ENCODE results near the gene EFCAB6. TPM values are rescaled to one million over a fixed set of nuclear protein-coding genes. Genes with fewer than 3 reads are reported as not detected.
A peak's percentile ranks its signal among the peaks of the same experiment; 100 is the strongest.

Gene EFCAB6
- total and polyA plus RNA-seq, 8 donors, result 2.0 to 5.5 (median 3.5) TPM

DNA sequence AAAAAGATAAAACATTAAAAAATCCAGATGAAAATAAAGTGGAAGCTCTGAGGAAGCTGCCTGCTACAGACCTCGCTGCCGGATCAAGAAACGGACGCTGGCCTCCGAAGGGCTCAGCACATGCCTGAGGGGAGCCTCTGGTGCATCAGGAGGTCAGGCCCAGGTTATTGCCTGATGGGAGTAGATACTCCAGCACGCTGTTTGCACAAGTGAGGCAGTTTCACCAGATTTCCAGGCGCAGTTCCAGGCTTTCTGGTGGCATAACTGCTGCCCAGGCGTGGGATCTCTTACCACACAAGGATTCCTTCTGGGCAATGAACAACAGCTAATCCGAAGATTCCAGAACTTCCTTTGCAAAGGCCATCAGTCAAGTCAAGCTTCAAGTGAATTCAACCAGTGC, 246.1 kb downstream of the EFCAB6 start:
- Histone ChIP-seq H3K36me3 (no peaks in the 10 kb centered on the region), H3K9me3 (no peaks in the 10 kb centered on the region), H3K27me3 (peaks cover 0 to 13% of the 10 kb centered on the region in 2 donors), H3K27ac (no peak overlapping the region), H3K4me3 (no peak overlapping the region), H3K4me1 (no peaks in the 10 kb centered on the region)
- intact Hi-C loops (cut with DNase I), result no loop called here
- DNase-seq (no peak), ATAC-seq (no peak)
- TF ChIP-seq, protein P1, sequence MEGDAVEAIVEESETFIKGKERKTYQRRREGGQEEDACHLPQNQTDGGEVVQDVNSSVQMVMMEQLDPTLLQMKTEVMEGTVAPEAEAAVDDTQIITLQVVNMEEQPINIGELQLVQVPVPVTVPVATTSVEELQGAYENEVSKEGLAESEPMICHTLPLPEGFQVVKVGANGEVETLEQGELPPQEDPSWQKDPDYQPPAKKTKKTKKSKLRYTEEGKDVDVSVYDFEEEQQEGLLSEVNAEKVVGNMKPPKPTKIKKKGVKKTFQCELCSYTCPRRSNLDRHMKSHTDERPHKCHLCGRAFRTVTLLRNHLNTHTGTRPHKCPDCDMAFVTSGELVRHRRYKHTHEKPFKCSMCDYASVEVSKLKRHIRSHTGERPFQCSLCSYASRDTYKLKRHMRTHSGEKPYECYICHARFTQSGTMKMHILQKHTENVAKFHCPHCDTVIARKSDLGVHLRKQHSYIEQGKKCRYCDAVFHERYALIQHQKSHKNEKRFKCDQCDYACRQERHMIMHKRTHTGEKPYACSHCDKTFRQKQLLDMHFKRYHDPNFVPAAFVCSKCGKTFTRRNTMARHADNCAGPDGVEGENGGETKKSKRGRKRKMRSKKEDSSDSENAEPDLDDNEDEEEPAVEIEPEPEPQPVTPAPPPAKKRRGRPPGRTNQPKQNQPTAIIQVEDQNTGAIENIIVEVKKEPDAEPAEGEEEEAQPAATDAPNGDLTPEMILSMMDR (IDR thresholded peaks at IDR 0.05), result no peak

GRCh38 chr22:43564859-43565258, 247.2 kb downstream of the EFCAB6 start:
- Histone ChIP-seq H3K36me3 (no peaks in the 10 kb centered on the region), H3K27me3 (peaks cover 0 to 19% of the 10 kb centered on the region in 2 donors), H3K9me3 (no peaks in the 10 kb centered on the region), H3K27ac (no peak overlapping the region), H3K4me1 (no peaks in the 10 kb centered on the region), H3K4me3 (no peak overlapping the region)
- ATAC-seq, result no peak
- TF ChIP-seq, protein P1 (IDR thresholded peaks at IDR 0.05), result no peak
- intact Hi-C loops (cut with DNase I), result no loop called here
- no peak for DNase-seq

DNA sequence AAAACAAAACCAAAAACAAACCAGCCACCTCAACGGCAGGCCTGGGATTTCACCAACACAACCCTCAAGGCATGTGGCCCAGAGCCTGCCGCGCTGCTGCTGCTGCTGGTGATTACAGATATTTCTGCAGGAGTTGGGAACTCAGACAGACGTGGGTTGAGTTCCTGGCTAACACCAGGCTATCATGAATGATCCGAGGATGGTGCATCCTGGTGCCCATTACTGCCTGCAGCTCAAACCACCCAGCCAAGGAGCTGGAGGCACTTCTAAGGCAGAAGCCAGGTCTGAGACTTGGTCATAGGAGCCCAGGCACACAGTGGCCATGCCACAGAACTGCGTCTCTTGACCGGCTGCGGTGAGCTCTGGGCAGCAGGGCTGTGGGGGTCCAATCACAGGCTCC, 248.5 kb downstream of the EFCAB6 start:
- TF ChIP-seq, protein P1 (IDR thresholded peaks at IDR 0.05), result no peak
- Histone ChIP-seq H3K27me3 (peaks cover 0 to 19% of the 10 kb centered on the region in 2 donors), H3K27ac (no peak overlapping the region), H3K36me3 (no peaks in the 10 kb centered on the region), H3K4me1 (no peaks in the 10 kb centered on the region), H3K9me3 (no peaks in the 10 kb centered on the region), H3K4me3 (no peak overlapping the region)
- DNase-seq (no peak), ATAC-seq (no peak)
- intact Hi-C loops (cut with DNase I), result no loop called here

DNA sequence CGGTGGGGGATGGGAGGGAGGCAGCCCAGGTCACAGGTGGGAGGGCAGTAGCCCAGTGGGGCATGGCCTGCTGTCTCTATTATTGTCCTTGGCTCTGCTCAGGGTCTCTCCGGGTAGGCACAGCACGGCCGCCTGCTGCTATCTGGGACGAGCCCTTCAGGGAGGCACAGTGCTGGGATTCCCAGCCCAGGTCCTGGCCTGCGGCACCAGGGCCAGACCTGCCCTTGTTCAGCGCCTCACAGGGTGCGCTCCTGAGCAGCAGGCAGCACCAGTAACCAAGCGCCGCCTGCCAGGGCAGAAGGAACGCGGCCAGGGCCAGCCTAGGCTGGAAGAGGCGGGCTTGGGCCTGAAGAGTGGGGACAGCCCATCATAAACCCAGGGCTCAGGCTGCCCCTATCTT, 249.3 kb downstream of the EFCAB6 start:
- H3K36me3 ChIP-seq, result no peaks in the 10 kb centered on the region
- intact Hi-C loops (cut with DNase I), result no loop called here
- no peak overlapping the region for H3K4me3 ChIP-seq
- ATAC-seq, result no peak
- H3K9me3 ChIP-seq, result peaks cover 0 to 7% of the 10 kb centered on the region in 2 donors
- H3K27ac ChIP-seq, result no peak overlapping the region
- no peaks in the 10 kb centered on the region for H3K4me1 ChIP-seq
- H3K27me3 ChIP-seq, result peaks cover 0 to 19% of the 10 kb centered on the region in 2 donors
- DNase-seq, result no peak
- TF ChIP-seq, protein P1 (IDR thresholded peaks at IDR 0.05), result no peak

GRCh38 chr22:43561415-43562178, 250.5 kb downstream of the EFCAB6 start:
- peak in 1 of 4 donors; percentile 7 for DNase-seq
- H3K4me3 ChIP-seq, result no peak overlapping the region
- H3K27me3 ChIP-seq, result peaks cover 0 to 19% of the 10 kb centered on the region in 2 donors
- H3K4me1 ChIP-seq, result no peaks in the 10 kb centered on the region
- TF ChIP-seq, protein P1 (IDR thresholded peaks at IDR 0.05), result no peak
- H3K27ac ChIP-seq, result no peak overlapping the region
- ATAC-seq, result no peak
- H3K36me3 ChIP-seq, result no peaks in the 10 kb centered on the region
- intact Hi-C loops (cut with DNase I), result no loop called here
- peaks cover 0 to 10% of the 10 kb centered on the region in 2 donors for H3K9me3 ChIP-seq

All from left lung (tissue), 10 donors.